Measurements from ENCODE around the gene FAM47E.

Gene FAM47E

GRCh38 chr4:76250962-76251361 lies 559 bp upstream of the FAM47E start:
- no peaks in the 10 kb centered on the region for H3K79me2 ChIP-seq (ENCODE audit: low read length)
- no peak overlapping the region for H2AFZ ChIP-seq (ENCODE audit: low read depth, low read length)
- no peak overlapping the region for H3K9ac ChIP-seq (ENCODE audit: low read length)
- no peak overlapping the region for H3K4me2 ChIP-seq (ENCODE audit: low read length)
- H3K4me1 ChIP-seq (ENCODE audit: low read length): peaks cover 5% of the 10 kb centered on the region
- H3K27me3 ChIP-seq (ENCODE audit: low read depth, low read length): peaks cover 7% of the 10 kb centered on the region
- TF ChIP-seq EZH2phosphoT487 (IDR thresholded peaks at IDR 0.05; ENCODE audit: low read depth): no peak
- TF ChIP-seq CTCF (IDR thresholded peaks at IDR 0.05; ENCODE audit: low read depth, low read length): no peak
- H3K36me3 ChIP-seq (replicated peaks; ENCODE audit: low read depth, low read length): no peaks in the 10 kb centered on the region
- H4K20me1 ChIP-seq (ENCODE audit: insufficient read depth, low read length): no peaks in the 10 kb centered on the region
- no peaks in the 10 kb centered on the region for H3K9me3 ChIP-seq (ENCODE audit: insufficient read depth, low read length)
- H3K4me3 ChIP-seq (ENCODE audit: low read length): no peak overlapping the region
- no peak overlapping the region for H3K27ac ChIP-seq (ENCODE audit: low read length)

DNA sequence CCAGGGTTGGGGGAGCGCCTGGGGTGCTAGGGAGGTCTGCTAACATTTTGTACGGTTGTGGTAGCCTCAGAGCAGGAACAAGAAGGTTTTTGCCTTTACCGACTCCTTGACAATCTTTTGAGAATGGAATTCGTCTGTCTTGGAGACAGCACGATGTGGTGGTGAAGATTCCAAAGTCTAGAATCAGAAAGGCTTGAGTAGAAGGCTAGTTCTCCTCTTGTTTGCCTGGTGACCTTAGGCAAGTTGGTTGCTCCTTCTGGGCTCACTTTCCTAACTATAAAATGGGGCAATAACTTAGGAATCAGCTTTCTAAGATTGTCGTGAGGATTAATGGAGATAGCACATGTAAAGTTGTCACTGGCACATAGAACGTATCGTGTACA lies 741 bp downstream of the FAM47E start:
- H3K4me3 ChIP-seq (ENCODE audit: low read length): no peak overlapping the region
- H4K20me1 ChIP-seq (ENCODE audit: insufficient read depth, low read length): no peaks in the 10 kb centered on the region
- H3K9me3 ChIP-seq (ENCODE audit: insufficient read depth, low read length): no peaks in the 10 kb centered on the region
- peaks cover 5% of the 10 kb centered on the region for H3K4me1 ChIP-seq (ENCODE audit: low read length)
- no peaks in the 10 kb centered on the region for H3K36me3 ChIP-seq (replicated peaks; ENCODE audit: low read depth, low read length)
- H3K79me2 ChIP-seq (ENCODE audit: low read length): no peaks in the 10 kb centered on the region
- H3K4me2 ChIP-seq (ENCODE audit: low read length): no peak overlapping the region
- H3K27me3 ChIP-seq (ENCODE audit: low read depth, low read length): no peaks in the 10 kb centered on the region
- H3K27ac ChIP-seq (ENCODE audit: low read length): no peak overlapping the region
- H3K9ac ChIP-seq (ENCODE audit: low read length): no peak overlapping the region
- no peak for TF ChIP-seq CTCF (IDR thresholded peaks at IDR 0.05; ENCODE audit: low read depth, low read length)
- no peak for TF ChIP-seq EZH2phosphoT487 (IDR thresholded peaks at IDR 0.05; ENCODE audit: low read depth)
- no peak overlapping the region for H2AFZ ChIP-seq (ENCODE audit: low read depth, low read length)

GRCh38 chr4:76253511-76253910 lies 2.0 kb downstream of the FAM47E start:
- TF ChIP-seq EZH2phosphoT487 (IDR thresholded peaks at IDR 0.05; ENCODE audit: low read depth) (no peak), CTCF (IDR thresholded peaks at IDR 0.05; ENCODE audit: low read depth, low read length) (no peak)
- H3K4me1 ChIP-seq (ENCODE audit: low read length): peaks cover 5% of the 10 kb centered on the region
- H3K36me3 ChIP-seq (replicated peaks; ENCODE audit: low read depth, low read length): no peaks in the 10 kb centered on the region
- no peaks in the 10 kb centered on the region for H3K27me3 ChIP-seq (ENCODE audit: low read depth, low read length)
- H3K9me3 ChIP-seq (ENCODE audit: insufficient read depth, low read length): no peaks in the 10 kb centered on the region
- no peak overlapping the region for H3K4me2 ChIP-seq (ENCODE audit: low read length)
- no peak overlapping the region for H3K27ac ChIP-seq (ENCODE audit: low read length)
- no peak overlapping the region for H3K9ac ChIP-seq (ENCODE audit: low read length)
- no peak overlapping the region for H2AFZ ChIP-seq (ENCODE audit: low read depth, low read length)
- H3K79me2 ChIP-seq (ENCODE audit: low read length): no peaks in the 10 kb centered on the region
- no peak overlapping the region for H3K4me3 ChIP-seq (ENCODE audit: low read length)
- H4K20me1 ChIP-seq (ENCODE audit: insufficient read depth, low read length): no peaks in the 10 kb centered on the region

GRCh38 chr4:76256032-76256431 lies 4.5 kb downstream of the FAM47E start:
- no peak overlapping the region for H3K27ac ChIP-seq (ENCODE audit: low read length)
- no peaks in the 10 kb centered on the region for H3K79me2 ChIP-seq (ENCODE audit: low read length)
- H3K9ac ChIP-seq (ENCODE audit: low read length): no peak overlapping the region
- no peaks in the 10 kb centered on the region for H4K20me1 ChIP-seq (ENCODE audit: insufficient read depth, low read length)
- no peak overlapping the region for H3K4me2 ChIP-seq (ENCODE audit: low read length)
- no peak overlapping the region for H2AFZ ChIP-seq (ENCODE audit: low read depth, low read length)
- TF ChIP-seq EZH2phosphoT487 (IDR thresholded peaks at IDR 0.05; ENCODE audit: low read depth): no peak
- no peak for TF ChIP-seq CTCF (IDR thresholded peaks at IDR 0.05; ENCODE audit: low read depth, low read length)
- H3K27me3 ChIP-seq (ENCODE audit: low read depth, low read length): no peaks in the 10 kb centered on the region
- H3K4me3 ChIP-seq (ENCODE audit: low read length): no peak overlapping the region
- H3K4me1 ChIP-seq (ENCODE audit: low read length): peaks cover 1% of the 10 kb centered on the region
- H3K36me3 ChIP-seq (replicated peaks; ENCODE audit: low read depth, low read length): no peaks in the 10 kb centered on the region
- H3K9me3 ChIP-seq (ENCODE audit: insufficient read depth, low read length): no peaks in the 10 kb centered on the region

Data from OCI-LY3 (cell line).